HepG2 (cell line): Measurements from ENCODE around the gene ENTPD5. TPM values are rescaled to one million over a fixed set of nuclear protein-coding genes. Genes with fewer than 3 reads are reported as not detected.

Experiments
- HMG20A ChIP-seq: IDR thresholded peaks from 2 replicates; pipeline ENCODE4 v1.6.1; 2016; ENCODE audit warnings: borderline replicate concordance
- KAT8 ChIP-seq: IDR thresholded peaks from 2 replicates; pipeline ENCODE4 v1.6.1; 2016; ENCODE audit warnings: missing genetic modification reagents, missing compliant biosample characterization
- MAFK ChIP-seq, 2 experiments: IDR thresholded peaks in 1 of 2; conservative IDR thresholded peaks in 1 of 2; 2 replicates each; pipeline ENCODE4 v1.6.1; 2011; ENCODE audit warnings: improper control_type of control experiment in 2 of 2, low read length in 2 of 2
- SRSF1 ChIP-seq: fragments of 200-400 bp; formaldehyde crosslinking; optimal IDR thresholded peaks from 2 replicates; pipeline ENCODE3; 2017; ENCODE audit warnings: mild to moderate bottlenecking, low read depth, low read length, moderate library complexity
- ZFX ChIP-seq: sonication (generic); formaldehyde crosslinking; IDR thresholded peaks from 2 replicates; pipeline ENCODE4 v1.4.0; 2020; ENCODE audit warnings: mild to moderate bottlenecking, low read depth, missing genetic modification reagents, moderate library complexity
- ZNF24 ChIP-seq: fragments of 450-650 bp; IDR thresholded peaks from 2 replicates; pipeline ENCODE4 v1.6.1; 2017; ENCODE audit warnings: antibody characterized with exemption, mild to moderate bottlenecking
- ZNF75D ChIP-seq: sonication (generic); formaldehyde crosslinking; IDR thresholded peaks from 2 replicates; pipeline ENCODE4 v1.8.1; 2023; ENCODE audit warnings: missing genetic modification reagents, mild to moderate bottlenecking, borderline replicate concordance
- polyA plus RNA-seq, 8 experiments: library from polyadenylated mRNA; depleted of rRNA in 3 of 8; stranded (reverse) in 7 of 8; unstranded in 1 of 8; fragments of >200 nt; fragmentation: Illumina TruSeq in 4 of 8; extraction: Trizol in 4 of 8; gene quantifications; 2 replicates each; pipeline versions ENCODE4 v1.2.1 to v1.2.3, GENCODE V29; 2011 to 2016; ENCODE audit warnings: low read depth in 4 of 8, missing spikeins in 1 of 8, mixed read lengths in 1 of 8; ENCODE audit not compliant: insufficient read depth in 1 of 8
- total RNA-seq, 5 experiments: library from RNA; depleted of rRNA; stranded (reverse); fragments of >200 nt; fragmentation: Illumina TruSeq; extraction: Trizol; gene quantifications; 2 replicates each; pipeline ENCODE4 v1.2.3, GENCODE V29; 2016; ENCODE audit warnings: low read depth in 1 of 5
- TF ChIP-seq, protein P1 (sequence below): IDR thresholded peaks from 2 replicates; pipeline ENCODE4 v1.6.1; 2016; ENCODE audit warnings: missing genetic modification reagents, missing compliant biosample characterization
- TF ChIP-seq, protein P2 (sequence below), 2 experiments: sonication (generic) in 1 of 2; formaldehyde crosslinking in 1 of 2; IDR thresholded peaks; 2 replicates each; pipeline versions ENCODE4 v1.4.0 to v1.6.1; 2016 to 2020; ENCODE audit warnings: borderline replicate concordance in 1 of 2, low read depth in 1 of 2, mild to moderate bottlenecking in 1 of 2, missing genetic modification reagents in 1 of 2
- TF ChIP-seq, protein P3 (sequence below): sonication (generic); formaldehyde crosslinking; IDR thresholded peaks from 2 replicates; pipeline ENCODE4 v1.4.0; 2020; ENCODE audit warnings: missing genetic modification reagents
- TF ChIP-seq, protein P4 (sequence below): sonication (generic); formaldehyde crosslinking; IDR thresholded peaks from 2 replicates; pipeline ENCODE4 v1.4.0; 2020; ENCODE audit warnings: missing genetic modification reagents, mild to moderate bottlenecking, borderline replicate concordance

The ENTPD5 gene
- total and polyA plus RNA-seq, 2 of the 13 experiments (the other 11 are each of a cell fraction or from before 2014, with no cell fraction given) = 33.8 to 43.3 TPM

DNA sequence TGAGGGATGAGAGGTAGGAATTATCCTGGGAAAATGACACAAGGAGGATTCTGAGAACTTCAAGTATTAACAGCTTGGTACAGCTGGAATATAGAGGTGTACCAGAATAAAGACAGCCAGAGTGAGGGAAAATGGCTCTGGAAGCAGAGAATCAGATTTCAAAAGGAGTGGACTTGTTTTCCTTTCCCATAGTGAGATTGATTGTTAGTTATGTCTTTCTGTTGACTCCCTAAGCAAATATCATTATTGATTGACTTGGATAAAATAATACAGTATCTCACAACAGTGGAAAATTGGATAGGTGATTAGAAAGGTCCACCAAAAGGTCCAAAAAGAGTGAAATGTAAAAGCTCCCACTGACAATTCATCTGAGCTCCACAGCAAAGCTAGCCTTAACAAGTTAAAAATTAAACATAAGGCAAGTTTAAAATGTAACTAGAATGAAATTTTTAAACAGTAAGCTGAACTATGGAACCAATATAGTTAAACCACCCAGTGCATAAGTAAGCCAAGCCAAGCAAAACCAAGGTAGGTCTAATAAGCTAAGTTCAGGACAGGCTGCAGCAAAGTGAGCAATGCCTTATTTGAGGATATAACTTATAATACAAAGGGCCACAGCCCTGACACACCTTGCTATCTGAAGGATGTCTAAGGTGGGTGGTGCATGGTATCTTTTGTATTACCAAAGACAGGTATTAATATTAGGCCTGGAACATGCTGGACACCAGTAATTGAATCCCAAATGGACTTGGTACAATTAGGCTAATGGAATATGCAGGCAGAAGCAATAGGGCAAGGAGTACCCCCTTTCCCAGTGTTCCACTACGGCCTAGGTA, 21.8 kb downstream of the ENTPD5 start (continued):
- TF ChIP-seq, protein P1, sequence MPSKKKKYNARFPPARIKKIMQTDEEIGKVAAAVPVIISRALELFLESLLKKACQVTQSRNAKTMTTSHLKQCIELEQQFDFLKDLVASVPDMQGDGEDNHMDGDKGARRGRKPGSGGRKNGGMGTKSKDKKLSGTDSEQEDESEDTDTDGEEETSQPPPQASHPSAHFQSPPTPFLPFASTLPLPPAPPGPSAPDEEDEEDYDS (CRISPR knock-in tag) = peak; percentile 95
- TF ChIP-seq, protein P2, sequence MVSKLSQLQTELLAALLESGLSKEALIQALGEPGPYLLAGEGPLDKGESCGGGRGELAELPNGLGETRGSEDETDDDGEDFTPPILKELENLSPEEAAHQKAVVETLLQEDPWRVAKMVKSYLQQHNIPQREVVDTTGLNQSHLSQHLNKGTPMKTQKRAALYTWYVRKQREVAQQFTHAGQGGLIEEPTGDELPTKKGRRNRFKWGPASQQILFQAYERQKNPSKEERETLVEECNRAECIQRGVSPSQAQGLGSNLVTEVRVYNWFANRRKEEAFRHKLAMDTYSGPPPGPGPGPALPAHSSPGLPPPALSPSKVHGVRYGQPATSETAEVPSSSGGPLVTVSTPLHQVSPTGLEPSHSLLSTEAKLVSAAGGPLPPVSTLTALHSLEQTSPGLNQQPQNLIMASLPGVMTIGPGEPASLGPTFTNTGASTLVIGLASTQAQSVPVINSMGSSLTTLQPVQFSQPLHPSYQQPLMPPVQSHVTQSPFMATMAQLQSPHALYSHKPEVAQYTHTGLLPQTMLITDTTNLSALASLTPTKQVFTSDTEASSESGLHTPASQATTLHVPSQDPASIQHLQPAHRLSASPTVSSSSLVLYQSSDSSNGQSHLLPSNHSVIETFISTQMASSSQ (IDR thresholded peaks at IDR 0.05; ENCODE audit: low read depth) = peak; percentile 91
- TF ChIP-seq, protein P2 (CRISPR knock-in tag; IDR thresholded peaks at IDR 0.05; ENCODE audit: borderline replicate concordance) = peak; percentile 79; the same call in 1 of the 2 replicates
- TF ChIP-seq ZFX (CRISPR knock-in tag) (0 out of 2 replicates have a peak, but pooled peaks have one; percentile 39), KAT8 (CRISPR knock-in tag) (peak; percentile 20; the same call in 1 of the 2 replicates), ZNF24 (no peak), MAFK (conservative IDR thresholded peaks at IDR 0.05 in 1 of 2, IDR thresholded peaks at IDR 0.05 in 1 of 2; ENCODE audit: low read length in 2 of 2) (peak in 1 of 2 experiments; percentile 38; a peak in 2 of 4 replicates), HMG20A (CRISPR knock-in tag) (no peak), ZNF75D (no peak), SRSF1 (no peak)
- TF ChIP-seq, protein P3, sequence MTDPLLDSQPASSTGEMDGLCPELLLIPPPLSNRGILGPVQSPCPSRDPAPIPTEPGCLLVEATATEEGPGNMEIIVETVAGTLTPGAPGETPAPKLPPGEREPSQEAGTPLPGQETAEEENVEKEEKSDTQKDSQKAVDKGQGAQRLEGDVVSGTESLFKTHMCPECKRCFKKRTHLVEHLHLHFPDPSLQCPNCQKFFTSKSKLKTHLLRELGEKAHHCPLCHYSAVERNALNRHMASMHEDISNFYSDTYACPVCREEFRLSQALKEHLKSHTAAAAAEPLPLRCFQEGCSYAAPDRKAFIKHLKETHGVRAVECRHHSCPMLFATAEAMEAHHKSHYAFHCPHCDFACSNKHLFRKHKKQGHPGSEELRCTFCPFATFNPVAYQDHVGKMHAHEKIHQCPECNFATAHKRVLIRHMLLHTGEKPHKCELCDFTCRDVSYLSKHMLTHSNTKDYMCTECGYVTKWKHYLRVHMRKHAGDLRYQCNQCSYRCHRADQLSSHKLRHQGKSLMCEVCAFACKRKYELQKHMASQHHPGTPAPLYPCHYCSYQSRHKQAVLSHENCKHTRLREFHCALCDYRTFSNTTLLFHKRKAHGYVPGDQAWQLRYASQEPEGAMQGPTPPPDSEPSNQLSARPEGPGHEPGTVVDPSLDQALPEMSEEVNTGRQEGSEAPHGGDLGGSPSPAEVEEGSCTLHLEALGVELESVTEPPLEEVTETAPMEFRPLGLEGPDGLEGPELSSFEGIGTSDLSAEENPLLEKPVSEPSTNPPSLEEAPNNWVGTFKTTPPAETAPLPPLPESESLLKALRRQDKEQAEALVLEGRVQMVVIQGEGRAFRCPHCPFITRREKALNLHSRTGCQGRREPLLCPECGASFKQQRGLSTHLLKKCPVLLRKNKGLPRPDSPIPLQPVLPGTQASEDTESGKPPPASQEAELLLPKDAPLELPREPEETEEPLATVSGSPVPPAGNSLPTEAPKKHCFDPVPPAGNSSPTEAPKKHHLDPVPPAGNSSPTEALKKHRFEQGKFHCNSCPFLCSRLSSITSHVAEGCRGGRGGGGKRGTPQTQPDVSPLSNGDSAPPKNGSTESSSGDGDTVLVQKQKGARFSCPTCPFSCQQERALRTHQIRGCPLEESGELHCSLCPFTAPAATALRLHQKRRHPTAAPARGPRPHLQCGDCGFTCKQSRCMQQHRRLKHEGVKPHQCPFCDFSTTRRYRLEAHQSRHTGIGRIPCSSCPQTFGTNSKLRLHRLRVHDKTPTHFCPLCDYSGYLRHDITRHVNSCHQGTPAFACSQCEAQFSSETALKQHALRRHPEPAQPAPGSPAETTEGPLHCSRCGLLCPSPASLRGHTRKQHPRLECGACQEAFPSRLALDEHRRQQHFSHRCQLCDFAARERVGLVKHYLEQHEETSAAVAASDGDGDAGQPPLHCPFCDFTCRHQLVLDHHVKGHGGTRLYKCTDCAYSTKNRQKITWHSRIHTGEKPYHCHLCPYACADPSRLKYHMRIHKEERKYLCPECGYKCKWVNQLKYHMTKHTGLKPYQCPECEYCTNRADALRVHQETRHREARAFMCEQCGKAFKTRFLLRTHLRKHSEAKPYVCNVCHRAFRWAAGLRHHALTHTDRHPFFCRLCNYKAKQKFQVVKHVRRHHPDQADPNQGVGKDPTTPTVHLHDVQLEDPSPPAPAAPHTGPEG (CRISPR knock-in tag) = no peak
- TF ChIP-seq, protein P4, sequence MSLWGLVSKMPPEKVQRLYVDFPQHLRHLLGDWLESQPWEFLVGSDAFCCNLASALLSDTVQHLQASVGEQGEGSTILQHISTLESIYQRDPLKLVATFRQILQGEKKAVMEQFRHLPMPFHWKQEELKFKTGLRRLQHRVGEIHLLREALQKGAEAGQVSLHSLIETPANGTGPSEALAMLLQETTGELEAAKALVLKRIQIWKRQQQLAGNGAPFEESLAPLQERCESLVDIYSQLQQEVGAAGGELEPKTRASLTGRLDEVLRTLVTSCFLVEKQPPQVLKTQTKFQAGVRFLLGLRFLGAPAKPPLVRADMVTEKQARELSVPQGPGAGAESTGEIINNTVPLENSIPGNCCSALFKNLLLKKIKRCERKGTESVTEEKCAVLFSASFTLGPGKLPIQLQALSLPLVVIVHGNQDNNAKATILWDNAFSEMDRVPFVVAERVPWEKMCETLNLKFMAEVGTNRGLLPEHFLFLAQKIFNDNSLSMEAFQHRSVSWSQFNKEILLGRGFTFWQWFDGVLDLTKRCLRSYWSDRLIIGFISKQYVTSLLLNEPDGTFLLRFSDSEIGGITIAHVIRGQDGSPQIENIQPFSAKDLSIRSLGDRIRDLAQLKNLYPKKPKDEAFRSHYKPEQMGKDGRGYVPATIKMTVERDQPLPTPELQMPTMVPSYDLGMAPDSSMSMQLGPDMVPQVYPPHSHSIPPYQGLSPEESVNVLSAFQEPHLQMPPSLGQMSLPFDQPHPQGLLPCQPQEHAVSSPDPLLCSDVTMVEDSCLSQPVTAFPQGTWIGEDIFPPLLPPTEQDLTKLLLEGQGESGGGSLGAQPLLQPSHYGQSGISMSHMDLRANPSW (CRISPR knock-in tag) = 0 out of 2 replicates have a peak, but pooled peaks have one; percentile 35
